ENCODE data around the gene TM9SF2.
"Not testable (repeated sequence)": the region's sequence is repeated elsewhere in the genome, so short reads cannot be mapped to it uniquely, and the experiment has no call there.

- TF ChIP-seq CTCF (conservative IDR thresholded peaks at IDR 0.05; ENCODE audit: low read depth, low read length); EZH2 (IDR thresholded peaks at IDR 0.05; ENCODE audit: low read length, unreplicated experiment): not testable (repeated sequence)
These were observed 67.6 kb downstream of the TM9SF2 start for GRCh38 chr13:99568901-99569300.

All from PC-3 (cell line).